Ectodermal cell (in vitro differentiated cells): Measurements from ENCODE around the gene CARD8.

ENCODE experiments used
- H3K27ac ChIP-seq: 2 replicates; pipeline ENCODE4 v1.7.0; 2013; ENCODE audit warnings: mild to moderate bottlenecking, low read depth, low read length; ENCODE audit not compliant: insufficient read depth, poor library complexity, severe bottlenecking
- H3K27me3 ChIP-seq: 2 replicates; pipeline ENCODE4 v1.7.0; 2013; ENCODE audit warnings: mild to moderate bottlenecking, low read length; ENCODE audit not compliant: insufficient read depth, control insufficient read depth, poor library complexity, severe bottlenecking
- H3K36me3 ChIP-seq: one replicate; pipeline ENCODE4 v1.7.0; 2013; ENCODE audit warnings: low read length; ENCODE audit not compliant: control insufficient read depth, insufficient read depth
- H3K4me1 ChIP-seq: one replicate; pipeline ENCODE4 v1.7.0; 2013; ENCODE audit warnings: low read length; ENCODE audit not compliant: control insufficient read depth, insufficient read depth
- H3K4me3 ChIP-seq: 2 replicates; pipeline ENCODE4 v1.7.0; 2013; ENCODE audit warnings: low read depth, low read length, control low read depth; ENCODE audit not compliant: insufficient read depth
- H3K9me3 ChIP-seq: 2 replicates; pipeline ENCODE4 v1.7.0; 2013; ENCODE audit warnings: mild to moderate bottlenecking, low read length, moderate library complexity; ENCODE audit not compliant: control insufficient read depth
- WGBS, 2 experiments: methylation state at CpG; one replicate each; pipeline ENCODE4 v1.1.7; 2013; ENCODE audit warnings: missing lambda C conversion rate in 2 of 2; 5-methylcytosine and 5-hydroxymethylcytosine counted together

Gene CARD8

GRCh38 chr19:48196321-48196763 is 59.4 kb downstream of the CARD8 start:
- Histone ChIP-seq H3K9me3 (no peaks in the 10 kb centered on the region), H3K4me3 (no peak overlapping the region), H3K4me1 (peaks cover 5% of the 10 kb centered on the region), H3K27ac (no peak overlapping the region), H3K36me3 (no peaks in the 10 kb centered on the region), H3K27me3 (no peaks in the 10 kb centered on the region)
- WGBS, 2 experiments = 93 to 94% methylated on average over 23 of the region's 23 CpGs

- Histone ChIP-seq H3K4me3 (no peak overlapping the region), H3K27ac (no peak overlapping the region), H3K36me3 (no peaks in the 10 kb centered on the region), H3K27me3 (no peaks in the 10 kb centered on the region), H3K9me3 (no peaks in the 10 kb centered on the region), H3K4me1 (peaks cover 5% of the 10 kb centered on the region)
- 96% methylated on average over 95 of the region's 95 CpGs for WGBS, 2 experiments
Observed at GRCh38 chr19:48194844-48195830, 60.6 kb downstream of the CARD8 start.

DNA sequence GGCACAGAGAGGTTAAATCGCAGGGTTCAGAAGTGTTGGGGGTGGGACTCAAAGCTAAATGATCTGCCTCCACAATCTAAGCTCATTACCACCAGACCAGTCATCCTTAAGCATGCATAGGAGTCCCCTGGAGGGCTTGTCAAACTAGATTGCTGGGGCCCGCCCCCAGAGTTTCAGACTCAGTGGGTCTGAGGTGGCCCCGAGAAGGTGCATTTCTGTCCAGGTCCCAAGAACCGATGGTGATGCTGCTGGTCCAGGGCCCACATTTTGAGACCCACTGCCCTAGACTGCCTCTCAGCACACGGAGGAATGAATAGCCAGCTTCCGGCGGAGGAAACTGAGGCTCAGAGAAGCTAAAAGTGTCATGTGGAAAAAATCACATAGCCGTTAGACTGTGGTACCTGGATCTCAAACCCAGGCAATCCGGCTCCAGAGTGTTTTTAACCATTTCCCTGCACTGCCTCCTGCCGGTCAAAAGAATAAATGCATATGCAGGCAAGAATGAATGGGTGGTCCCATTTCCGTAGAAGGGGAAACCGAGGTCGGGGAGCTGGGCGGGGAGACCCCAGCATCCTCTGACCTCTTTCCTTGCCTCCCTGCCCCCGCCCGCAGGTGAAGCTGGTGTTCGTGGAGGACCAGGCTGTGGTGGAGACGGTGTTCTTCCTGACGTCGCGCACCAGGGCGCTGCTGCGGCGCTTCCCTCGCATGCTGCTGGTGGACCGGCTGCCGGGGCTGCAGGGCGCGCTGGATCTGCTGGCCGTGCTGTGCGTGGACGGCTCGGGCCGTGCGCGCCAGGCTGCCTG is 61.5 kb downstream of the CARD8 start:
- Histone ChIP-seq H3K9me3 (no peaks in the 10 kb centered on the region), H3K27ac (no peak overlapping the region), H3K4me3 (no peak overlapping the region), H3K4me1 (peaks cover 5% of the 10 kb centered on the region), H3K36me3 (peaks cover 6% of the 10 kb centered on the region), H3K27me3 (no peaks in the 10 kb centered on the region)
- WGBS, 2 experiments = 86 to 88% methylated on average over 36 of the region's 36 CpGs

GRCh38 chr19:48192750-48193149 is 63.0 kb downstream of the CARD8 start:
- H3K27me3 ChIP-seq = no peaks in the 10 kb centered on the region
- peaks cover 11% of the 10 kb centered on the region for H3K36me3 ChIP-seq
- H3K4me3 ChIP-seq = no peak overlapping the region
- no peaks in the 10 kb centered on the region for H3K9me3 ChIP-seq
- H3K4me1 ChIP-seq = peaks cover 5% of the 10 kb centered on the region
- 91 to 92% methylated on average over 7 of the region's 7 CpGs for WGBS, 2 experiments
- no peak overlapping the region for H3K27ac ChIP-seq

DNA sequence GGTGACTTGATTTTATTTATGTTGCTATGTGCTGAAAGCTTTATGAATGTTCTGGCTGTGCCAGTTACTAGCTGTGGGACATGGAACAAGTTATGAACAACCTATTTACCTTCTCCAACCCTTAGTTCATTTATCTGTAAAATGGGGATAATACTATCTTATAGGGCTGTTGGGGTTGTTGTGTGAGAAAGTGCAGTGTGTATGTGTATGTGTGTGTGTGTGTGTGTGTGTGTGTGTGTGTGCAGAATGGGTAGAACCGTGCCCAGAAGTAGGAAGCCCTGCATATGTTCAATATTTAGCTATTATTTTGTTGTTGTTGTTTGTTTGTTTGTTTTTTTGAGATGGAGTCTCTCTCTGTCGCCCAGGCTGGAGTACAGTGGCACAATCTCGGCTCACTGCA is 64.8 kb downstream of the CARD8 start:
- no peaks in the 10 kb centered on the region for H3K27me3 ChIP-seq
- WGBS, 2 experiments = 83% methylated on average over 3 of the region's 3 CpGs
- peaks cover 11% of the 10 kb centered on the region for H3K36me3 ChIP-seq
- no peaks in the 10 kb centered on the region for H3K9me3 ChIP-seq
- H3K4me1 ChIP-seq = no peaks in the 10 kb centered on the region
- H3K27ac ChIP-seq = no peak overlapping the region
- no peak overlapping the region for H3K4me3 ChIP-seq

- WGBS, 2 experiments = 40 to 43% methylated on average over 12 to 13 of the region's 13 CpGs
- H3K36me3 ChIP-seq = peaks cover 11% of the 10 kb centered on the region
- H3K27me3 ChIP-seq = no peaks in the 10 kb centered on the region
- no peaks in the 10 kb centered on the region for H3K4me1 ChIP-seq
- no peak overlapping the region for H3K27ac ChIP-seq
- no peaks in the 10 kb centered on the region for H3K9me3 ChIP-seq
- H3K4me3 ChIP-seq = no peak overlapping the region
Observed at GRCh38 chr19:48190288-48190884, 65.3 kb downstream of the CARD8 start.

DNA sequence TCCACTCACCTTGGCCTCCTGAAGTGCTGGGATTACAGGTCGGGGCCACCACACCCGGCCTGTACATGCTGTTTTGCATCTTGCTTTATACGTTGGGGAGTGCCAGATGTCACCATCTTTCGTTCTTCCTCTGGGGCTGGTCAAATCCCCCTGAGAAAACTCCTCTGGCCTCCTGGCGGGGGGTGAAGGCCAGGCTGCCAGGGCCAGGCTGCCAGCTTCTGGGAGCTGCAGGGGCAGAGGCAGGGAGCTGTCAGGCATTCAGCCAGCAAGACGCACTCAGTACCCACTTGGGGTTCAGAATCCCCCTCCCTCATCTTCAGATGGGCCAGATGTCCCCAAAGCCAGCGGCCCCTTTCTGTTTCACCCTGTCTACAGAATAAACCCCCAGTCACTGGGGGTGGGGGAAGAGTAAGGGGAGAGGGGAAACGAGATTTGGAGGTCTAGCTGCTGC is 69.1 kb downstream of the CARD8 start:
- 86 to 91% methylated on average over 7 to 8 of the region's 8 CpGs for WGBS, 2 experiments
- Histone ChIP-seq H3K9me3 (no peaks in the 10 kb centered on the region), H3K4me3 (no peak overlapping the region), H3K27ac (no peak overlapping the region), H3K36me3 (peaks cover 20% of the 10 kb centered on the region), H3K27me3 (no peaks in the 10 kb centered on the region), H3K4me1 (no peaks in the 10 kb centered on the region)

DNA sequence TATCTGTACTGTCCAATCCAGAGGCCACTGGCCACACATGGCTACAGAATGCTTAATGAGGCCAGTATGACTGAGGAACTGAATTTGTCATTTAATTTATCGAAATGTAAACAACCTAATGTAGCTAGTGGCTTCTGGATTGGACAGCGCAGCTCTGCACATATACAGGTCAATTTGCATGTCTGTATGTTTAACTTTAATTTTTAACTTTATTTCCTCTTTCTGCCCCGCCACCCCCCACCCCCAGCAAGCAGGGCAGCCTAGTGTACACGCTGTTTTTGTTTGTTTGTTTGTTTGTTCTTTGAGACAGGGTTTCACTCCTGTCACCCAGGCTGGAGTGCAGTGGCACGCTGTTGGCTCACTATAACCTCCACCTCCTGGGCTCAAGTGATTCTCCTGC is 69.7 kb downstream of the CARD8 start:
- Histone ChIP-seq H3K4me3 (no peak overlapping the region), H3K4me1 (no peaks in the 10 kb centered on the region), H3K27me3 (no peaks in the 10 kb centered on the region), H3K27ac (no peak overlapping the region), H3K9me3 (no peaks in the 10 kb centered on the region), H3K36me3 (peaks cover 21% of the 10 kb centered on the region)
- 91 to 94% methylated on average over 4 to 5 of the region's 5 CpGs for WGBS, 2 experiments

GRCh38 chr19:48183356-48183755 is 72.4 kb downstream of the CARD8 start:
- WGBS, 2 experiments = 91 to 94% methylated on average over 9 of the region's 9 CpGs
- Histone ChIP-seq H3K27me3 (no peaks in the 10 kb centered on the region), H3K27ac (no peak overlapping the region), H3K9me3 (peaks cover 4% of the 10 kb centered on the region), H3K4me1 (no peaks in the 10 kb centered on the region), H3K4me3 (no peak overlapping the region), H3K36me3 (peaks cover 20% of the 10 kb centered on the region)

DNA sequence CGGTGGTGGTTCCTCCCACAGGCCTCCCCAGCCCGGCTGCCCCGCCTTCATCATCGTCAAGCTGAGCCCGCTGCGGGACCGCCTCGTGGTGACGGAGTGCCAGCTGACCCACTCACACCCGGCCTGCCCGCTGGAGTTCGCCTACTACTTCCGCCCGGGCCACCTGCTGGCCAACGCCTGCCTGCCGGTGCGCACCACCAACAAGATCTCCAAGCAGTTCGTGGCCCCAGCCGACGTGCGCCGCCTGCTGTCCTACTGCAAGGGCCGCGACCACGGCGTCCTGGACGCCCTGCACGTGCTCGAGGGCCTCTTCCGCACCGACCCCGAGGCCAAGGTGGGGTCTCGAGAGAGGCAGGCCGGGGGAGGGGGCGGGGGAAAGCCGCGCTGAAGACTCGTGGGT is 73.3 kb downstream of the CARD8 start:
- 96 to 97% methylated on average over 38 of the region's 38 CpGs for WGBS, 2 experiments
- no peaks in the 10 kb centered on the region for H3K27me3 ChIP-seq
- peaks cover 20% of the 10 kb centered on the region for H3K36me3 ChIP-seq
- H3K4me3 ChIP-seq = no peak overlapping the region
- no peak overlapping the region for H3K27ac ChIP-seq
- no peaks in the 10 kb centered on the region for H3K4me1 ChIP-seq
- peaks cover 4% of the 10 kb centered on the region for H3K9me3 ChIP-seq
